Stimulated activated CD8-positive, alpha-beta memory T cell treated with anti-CD3 and anti-CD28 coated beads, Interleukin-15, amount 100 ng/mL, for 4 hours (primary cell): Measurements from ENCODE around the gene SRP68.
A peak's percentile ranks its signal among the peaks of the same experiment; 100 is the strongest.

Experiments used
- DNase-seq, 2 donors: peaks; one replicate each; pipeline ENCODE4 v3.0.0-alpha.2; 2020; ENCODE audit warnings: low read depth in 2 of 2

The SRP68 gene

DNA sequence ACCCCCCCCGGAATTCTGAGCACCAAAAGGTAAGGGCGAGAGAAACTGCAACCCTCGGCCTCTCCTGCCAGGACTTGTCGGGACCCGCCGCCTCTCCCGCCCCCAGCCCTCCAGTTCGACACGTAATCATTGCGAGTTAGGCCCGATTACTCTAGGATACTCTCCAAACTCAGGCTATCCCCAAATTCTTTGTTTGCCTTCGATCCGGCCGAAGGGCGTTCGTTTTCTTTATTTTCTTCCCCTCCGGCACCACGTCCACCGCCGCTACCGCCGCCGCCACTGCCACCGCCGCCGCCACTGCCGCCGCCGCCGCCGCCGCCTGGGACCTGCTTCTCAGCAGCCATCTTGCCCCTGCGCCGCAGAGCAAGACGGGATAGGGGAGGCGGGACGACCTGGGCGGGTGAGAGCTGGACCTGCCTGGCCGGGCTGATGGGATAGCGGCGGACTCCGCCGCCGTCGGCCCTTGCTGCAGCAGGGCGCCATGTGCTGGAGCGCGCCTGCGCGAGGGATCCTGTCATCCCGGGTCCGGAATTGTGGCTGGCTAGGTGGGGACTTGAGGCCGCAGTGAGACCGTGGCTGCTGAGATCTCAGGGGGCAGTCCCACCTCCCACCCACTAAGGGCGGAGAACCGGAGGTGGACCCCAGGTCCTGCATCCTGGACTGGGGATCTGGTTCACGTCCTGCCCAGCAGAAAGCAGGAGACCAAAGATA lies at the start of gene SRP68:
SRP68 (minus strand) TSS at position 370 of the 711 bp plus-strand sequence; CDS start at position 344, 26 bp downstream.
- DNase-seq, result peak; percentile 72 to 74

DNA sequence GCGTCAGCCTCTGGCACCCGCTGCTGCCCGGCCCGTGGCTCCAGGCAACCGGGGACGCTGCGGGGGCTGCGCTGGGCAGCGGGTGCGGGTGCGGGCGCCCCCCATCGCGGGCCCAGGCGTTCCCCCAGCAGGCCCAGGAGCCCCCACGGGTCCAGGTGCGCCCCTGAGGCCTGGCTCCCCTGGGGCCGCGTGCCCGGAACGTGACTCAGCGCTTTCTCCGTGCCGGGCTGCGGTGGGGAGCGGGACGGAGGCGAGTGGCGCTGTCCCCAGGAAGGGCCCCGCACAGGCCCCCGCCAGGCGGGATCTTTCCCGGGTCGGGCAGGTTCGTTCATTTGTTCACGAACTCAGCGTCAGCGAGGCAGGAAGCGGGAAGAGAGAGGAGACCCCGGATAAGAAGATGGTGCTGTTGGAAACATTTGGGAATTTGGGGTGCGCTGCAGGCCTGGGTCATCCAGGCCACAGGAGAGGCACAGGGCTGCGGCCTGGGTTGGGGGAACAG lies 49.7 kb upstream of the SRP68 start:
- no peak for DNase-seq

- no peak for DNase-seq
Measured at GRCh38 chr17:76120658-76121008, 48.3 kb upstream of the SRP68 start.

- DNase-seq, result no peak
Measured at GRCh38 chr17:76119409-76120371, 47.4 kb upstream of the SRP68 start.

- DNase-seq, result no peak
Measured at GRCh38 chr17:76115138-76115754, 42.9 kb upstream of the SRP68 start.

GRCh38 chr17:76111956-76112355 lies 39.6 kb upstream of the SRP68 start:
- DNase-seq, result no peak

DNA sequence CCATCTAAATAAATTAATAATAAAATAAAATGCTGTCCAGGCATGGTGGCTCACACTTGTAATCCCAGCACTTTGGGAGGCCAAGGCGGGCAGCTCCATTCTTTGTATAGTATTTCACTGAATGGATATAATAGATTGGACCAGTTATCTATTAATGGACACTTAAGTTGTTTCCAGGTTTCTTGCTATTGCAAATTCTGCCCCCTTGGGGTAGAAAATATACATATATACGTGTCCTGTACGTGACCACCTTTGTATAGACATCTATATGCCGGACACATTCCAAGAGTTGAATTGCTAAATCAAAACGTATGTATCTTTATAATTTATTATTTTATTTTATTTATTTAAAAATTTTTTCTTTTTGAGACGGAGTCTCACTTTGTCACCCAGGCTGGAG lies 35.2 kb upstream of the SRP68 start:
- no peak for DNase-seq

GRCh38 chr17:76106703-76107102 lies 34.4 kb upstream of the SRP68 start:
- no peak for DNase-seq

DNA sequence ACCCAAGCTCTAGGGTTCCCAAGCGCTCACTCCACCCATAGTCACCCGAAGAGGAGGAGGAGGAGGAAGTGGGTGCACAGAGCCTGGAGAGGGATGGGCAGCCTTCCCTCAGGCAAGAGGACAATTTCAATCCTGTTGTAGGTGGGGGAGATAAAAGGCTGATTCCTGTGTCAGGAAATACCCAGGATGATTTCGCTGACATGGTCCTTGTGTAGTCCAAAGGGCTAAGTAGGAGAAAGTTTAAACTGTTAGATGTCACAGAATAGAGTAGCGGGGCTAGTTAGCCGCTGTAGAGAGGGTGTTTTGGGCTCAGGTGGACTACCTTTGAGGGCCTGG lies 32.5 kb upstream of the SRP68 start:
- DNase-seq, result no peak

GRCh38 chr17:76104140-76104895 lies 32.0 kb upstream of the SRP68 start:
- DNase-seq, result no peak

DNA sequence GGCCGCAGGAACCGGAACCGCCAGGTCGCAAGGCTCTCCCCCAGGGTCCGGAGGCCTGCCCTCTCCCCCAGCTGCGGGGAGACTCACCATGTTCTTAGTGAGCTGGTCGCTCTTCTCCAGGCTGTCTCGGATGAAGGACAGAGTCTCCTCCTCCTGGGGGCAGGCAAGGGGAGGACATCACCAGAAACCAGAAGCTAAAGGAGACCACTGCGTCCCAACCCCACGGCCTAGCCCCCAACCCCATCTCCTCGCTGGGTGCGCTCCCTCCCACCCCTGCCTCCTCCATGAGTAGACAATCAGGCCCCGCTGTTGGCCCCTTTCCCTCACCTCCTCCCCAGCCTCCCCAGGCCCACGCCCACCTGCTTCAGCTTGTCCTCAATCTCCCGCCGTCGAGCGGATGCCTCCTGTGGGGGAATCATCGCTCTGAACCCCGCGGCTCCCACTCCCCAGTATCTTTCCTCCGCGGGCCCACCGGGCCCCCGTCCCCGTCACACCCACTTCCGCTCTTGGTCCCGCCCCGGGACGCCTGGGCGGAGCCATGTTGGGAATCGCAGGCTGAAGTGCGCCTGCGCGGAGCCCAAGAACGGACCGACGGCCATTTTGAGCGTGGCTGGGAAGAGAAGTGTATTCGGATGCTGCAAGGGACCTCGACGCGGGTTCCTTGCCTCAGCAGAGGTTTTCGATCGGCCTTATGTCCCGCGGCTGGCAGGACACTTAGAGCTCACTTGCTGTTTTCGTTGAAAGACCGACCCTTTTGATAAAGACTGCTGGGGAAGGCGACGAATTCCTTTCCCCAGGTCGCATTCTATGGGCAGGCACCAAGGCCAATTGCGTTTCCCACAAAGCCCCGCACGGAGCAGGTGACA lies 31.2 kb upstream of the SRP68 start, which contains the start of gene EXOC7:
EXOC7 (minus strand) TSS at position 514 of the 866 bp plus-strand sequence; CDS start at position 419, 95 bp downstream.
- DNase-seq, result peak; percentile 79 to 84

DNA sequence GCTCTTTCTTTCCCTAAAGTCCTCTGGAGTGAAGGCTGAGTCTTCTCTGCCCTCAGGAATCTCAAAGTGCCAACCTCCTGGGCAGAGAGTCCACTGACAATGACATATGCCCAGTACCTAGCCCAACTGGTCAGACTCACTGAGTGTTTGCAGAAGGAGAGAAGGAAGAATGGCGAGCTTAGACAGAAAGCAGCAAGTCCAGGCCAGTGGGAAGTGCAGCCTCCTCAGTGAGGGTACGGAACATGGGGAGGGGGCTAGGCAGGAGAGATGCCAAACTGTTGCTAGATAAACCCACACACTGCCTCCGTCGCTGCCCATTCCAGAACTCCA lies 30.6 kb upstream of the SRP68 start:
- no peak for DNase-seq

GRCh38 chr17:76097716-76098295 lies 25.5 kb upstream of the SRP68 start:
- DNase-seq, result no peak

GRCh38 chr17:76095943-76096342 lies 23.6 kb upstream of the SRP68 start:
- no peak for DNase-seq

DNA sequence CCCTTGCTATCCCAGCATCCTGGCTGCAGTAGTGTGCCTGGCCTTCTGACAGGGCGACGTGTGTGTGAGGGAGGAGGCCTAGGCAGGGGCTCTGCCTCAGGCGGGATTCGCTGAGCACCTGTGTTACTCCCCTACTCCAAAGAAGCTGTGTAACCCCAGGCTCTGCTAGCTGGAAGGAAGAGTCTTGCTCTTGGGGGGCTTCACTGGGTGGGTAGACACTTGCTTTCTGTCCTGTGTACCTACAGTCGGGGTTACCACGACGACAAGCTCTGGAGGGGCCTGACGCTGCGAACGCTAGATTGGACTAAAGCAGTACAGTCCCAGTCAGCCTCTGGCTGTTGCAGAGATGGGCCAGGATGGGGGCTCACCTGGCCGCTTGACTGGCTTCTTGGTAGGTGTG lies 21.7 kb upstream of the SRP68 start:
- no peak for DNase-seq

DNA sequence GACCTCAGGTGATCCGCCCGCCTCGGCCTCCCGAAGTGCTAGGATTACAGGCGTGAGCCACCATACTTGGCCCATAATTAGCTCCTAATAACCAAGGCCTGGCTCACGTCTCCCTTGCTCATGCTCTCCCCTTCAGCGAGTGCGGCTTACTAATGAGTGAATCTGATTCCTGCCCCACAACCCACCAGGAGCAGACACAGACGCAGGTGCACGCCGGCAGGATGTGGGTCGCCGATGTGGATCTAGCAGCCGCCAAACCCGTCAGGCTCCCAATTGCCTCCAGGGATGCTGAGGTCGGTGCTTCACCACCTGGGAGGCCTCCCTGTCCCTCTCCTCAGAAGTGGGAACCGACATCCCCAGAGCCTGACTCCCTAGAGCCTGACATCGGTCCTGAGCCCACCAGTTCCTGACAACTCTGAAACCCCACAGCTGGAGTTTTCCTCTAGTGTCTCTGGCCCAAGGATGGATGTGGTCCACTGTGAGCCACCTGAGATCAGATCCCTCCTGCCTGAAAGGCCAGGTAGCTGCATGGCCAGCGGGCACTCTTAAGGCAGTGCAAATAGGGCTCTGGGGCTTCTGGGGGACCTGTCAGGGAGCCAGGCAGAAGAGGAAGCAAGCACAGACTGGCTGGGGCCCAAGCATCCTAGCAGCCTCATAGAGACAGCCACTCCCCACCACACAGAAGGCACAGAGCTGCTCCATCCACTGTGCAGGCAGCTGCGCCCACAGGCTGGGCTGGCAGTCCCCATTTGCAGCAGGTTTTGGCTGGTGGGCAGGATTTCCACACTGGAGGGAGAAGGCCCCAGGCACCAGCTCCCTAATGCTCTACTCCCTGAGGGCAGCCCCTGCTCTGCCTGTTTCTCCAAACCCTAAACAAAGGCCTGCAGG lies 20.5 kb upstream of the SRP68 start:
- no peak for DNase-seq

GRCh38 chr17:76091526-76092286 lies 19.4 kb upstream of the SRP68 start:
- DNase-seq, result no peak

DNA sequence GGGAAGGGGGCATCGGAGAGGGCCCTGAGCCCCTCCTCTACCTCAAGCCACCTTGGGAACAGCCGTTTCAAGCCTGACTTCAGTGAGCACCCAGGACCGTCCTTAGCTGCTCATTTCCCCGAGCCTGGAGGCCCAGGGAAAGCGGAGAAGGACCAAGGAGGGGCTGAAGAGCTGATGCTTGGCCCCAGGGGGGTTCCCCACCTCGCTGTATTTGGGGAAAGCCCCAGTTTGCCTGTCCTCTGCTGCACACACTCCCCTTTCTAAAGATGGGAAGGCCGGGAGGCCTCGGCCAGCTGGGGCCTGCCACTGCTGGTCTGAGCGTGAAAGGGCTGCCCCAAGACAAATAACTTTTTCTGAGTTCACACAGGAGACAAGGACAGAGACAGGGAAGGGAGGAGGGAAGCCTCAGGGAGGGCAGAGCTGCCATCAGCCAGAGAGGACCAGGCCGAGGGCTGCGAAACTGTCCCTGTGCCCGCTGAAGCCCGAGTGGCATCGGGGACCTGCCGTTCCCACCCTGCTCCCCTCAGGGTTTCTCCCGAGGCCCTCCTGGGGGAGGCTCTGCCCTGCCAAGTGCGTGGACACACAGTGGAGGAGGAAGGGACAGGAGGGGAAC lies 18.3 kb upstream of the SRP68 start:
- no peak for DNase-seq
